GM19025 (cell line): ENCODE data around the gene ZNRF1.
A peak's percentile ranks its signal among the peaks of the same experiment; 100 is the strongest.
"Not testable (repeated sequence)": the region's sequence is repeated elsewhere in the genome, so short reads cannot be mapped to it uniquely, and the experiment has no call there.

Experiments used
- ATAC-seq: cut with Tn5 transposase; IDR thresholded peaks from one replicate; pipeline ENCODE4 v1.9.1; 2021; ENCODE audit warnings: mild to moderate bottlenecking, low read depth, moderate library complexity; ENCODE audit not compliant: unreplicated experiment

Gene ZNRF1

GRCh38 chr16:75000481-75001081 lies 1.8 kb downstream of the ZNRF1 start:
- ATAC-seq: no peak

GRCh38 chr16:75002474-75002873 lies 3.6 kb downstream of the ZNRF1 start:
- ATAC-seq: no peak

GRCh38 chr16:75003931-75004330 lies 5.1 kb downstream of the ZNRF1 start:
- no peak for ATAC-seq

- no peak for ATAC-seq
Measured at GRCh38 chr16:75004460-75004859, 5.6 kb downstream of the ZNRF1 start.

GRCh38 chr16:75005697-75006096 lies 6.9 kb downstream of the ZNRF1 start:
- ATAC-seq: no peak

GRCh38 chr16:75007443-75007842 lies 8.6 kb downstream of the ZNRF1 start:
- ATAC-seq: no peak

GRCh38 chr16:75010427-75010826 lies 11.6 kb downstream of the ZNRF1 start:
- ATAC-seq: no peak

- ATAC-seq: peak; percentile 74
Measured at GRCh38 chr16:75011634-75012307, 12.9 kb downstream of the ZNRF1 start.

- ATAC-seq: peak; percentile 21
Measured at GRCh38 chr16:75012380-75013081, 13.7 kb downstream of the ZNRF1 start.

GRCh38 chr16:75013123-75013522 lies 14.3 kb downstream of the ZNRF1 start:
- not testable (repeated sequence) for ATAC-seq

- ATAC-seq: no peak
Measured at GRCh38 chr16:75014318-75014717, 15.5 kb downstream of the ZNRF1 start.

GRCh38 chr16:75016451-75017081 lies 17.7 kb downstream of the ZNRF1 start:
- not testable (repeated sequence) for ATAC-seq

- no peak for ATAC-seq
Measured at GRCh38 chr16:75017670-75018525, 19.1 kb downstream of the ZNRF1 start.

GRCh38 chr16:75019007-75019406 lies 20.2 kb downstream of the ZNRF1 start:
- ATAC-seq: no peak

- no peak for ATAC-seq
Measured at GRCh38 chr16:75019586-75019985, 20.8 kb downstream of the ZNRF1 start.

- no peak for ATAC-seq
Measured at GRCh38 chr16:75021410-75021809, 22.6 kb downstream of the ZNRF1 start.

GRCh38 chr16:75022567-75022966 lies 23.7 kb downstream of the ZNRF1 start:
- ATAC-seq: no peak

GRCh38 chr16:75023009-75023408 lies 24.2 kb downstream of the ZNRF1 start:
- no peak for ATAC-seq

- ATAC-seq: no peak
Measured at GRCh38 chr16:75024182-75024581, 25.4 kb downstream of the ZNRF1 start.

GRCh38 chr16:75024594-75024993 lies 25.8 kb downstream of the ZNRF1 start:
- ATAC-seq: no peak
